Ascending aorta (tissue), 2 donors: ENCODE data around the gene PPM1L. TPM values are rescaled to one million over a fixed set of nuclear protein-coding genes. Genes with fewer than 3 reads are reported as not detected.

ENCODE experiments used
- DNase-seq, 2 donors: peaks; one replicate each; pipeline ENCODE4 v3.0.0-alpha.2; 2019; ENCODE audit warnings: low spot score in 2 of 2
- H3K27ac ChIP-seq, 2 donors: fragments of 200-600 bp; sonication (generic); one replicate each; pipeline ENCODE4 v1.5.1; 2016 to 2017; ENCODE audit warnings: mild to moderate bottlenecking in 1 of 2
- H3K27me3 ChIP-seq: fragments of 200-600 bp; sonication (generic); one replicate; pipeline ENCODE4 v1.5.1; 2017
- H3K36me3 ChIP-seq, 2 donors: fragments of 200-600 bp; sonication (generic); one replicate each; pipeline ENCODE4 v1.5.1; 2016
- H3K4me1 ChIP-seq, 2 donors: fragments of 200-600 bp; sonication (generic); one replicate each; pipeline ENCODE4 v1.5.1; 2016 to 2017; ENCODE audit warnings: mild to moderate bottlenecking in 1 of 2
- H3K4me3 ChIP-seq, 2 donors: fragments of 200-600 bp; sonication (generic); one replicate each; pipeline ENCODE4 v1.5.1; 2016 to 2017; ENCODE audit warnings: mild to moderate bottlenecking in 1 of 2
- H3K9me3 ChIP-seq, 2 donors: fragments of 200-600 bp; sonication (generic); one replicate each; pipeline ENCODE4 v1.5.1; 2016
- intact Hi-C: fragments of 100-400 bp; cut with DNase I; formaldehyde crosslinking; loops from one replicate; pipeline ENCODE4 v1.15.1; 2023
- total RNA-seq: library from RNA; depleted of rRNA; stranded (reverse); fragments of >200 nt; gene quantifications from one replicate; pipeline ENCODE4 v1.1.0, GENCODE V29; 2016
- TF ChIP-seq, protein P1 (sequence below), 3 experiments: fragments of 200-600 bp in 2 of 3; fragments of 450-650 bp in 1 of 3; sonication (generic) in 2 of 3; IDR thresholded peaks; one replicate each; pipeline ENCODE4 v1.5.1; 2016 to 2019; ENCODE audit warnings: antibody characterized with exemption in 3 of 3, mild to moderate bottlenecking in 1 of 3, moderate library complexity in 1 of 3

PPM1L gene
- total RNA-seq, 1 donor from 2014 or later, result 20.3 TPM

DNA sequence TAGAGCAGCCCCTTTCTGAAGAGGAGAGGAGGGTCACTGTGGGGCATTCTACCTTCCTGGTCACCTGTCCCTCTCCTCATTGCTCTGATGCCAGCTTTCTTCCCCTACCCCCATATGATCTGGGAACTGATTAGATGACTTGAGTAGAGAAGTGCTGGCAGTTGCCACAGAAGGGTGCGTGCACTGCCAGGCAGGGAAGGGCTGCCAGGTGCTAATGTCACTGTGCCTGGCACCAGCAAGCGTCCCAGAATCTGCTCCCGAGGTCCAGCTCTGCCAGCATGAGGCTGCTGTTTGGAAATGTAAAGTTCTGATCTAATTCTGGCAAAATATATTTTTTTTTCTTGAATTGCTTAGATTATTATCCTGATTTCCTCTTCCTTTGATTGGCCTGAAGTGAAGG, 52.8 kb downstream of the PPM1L start:
- Histone ChIP-seq H3K36me3 (no peaks in the 10 kb centered on the region), H3K9me3 (no peaks in the 10 kb centered on the region), H3K4me1 (peaks cover 10 to 30% of the 10 kb centered on the region in 2 donors), H3K27ac (peak overlapping the region in 1 of 2 donors; percentile 68), H3K4me3 (no peak overlapping the region), H3K27me3 (no peaks in the 10 kb centered on the region)
- DNase-seq, result peak in 1 of 2 donors; percentile 67
- TF ChIP-seq, protein P1, sequence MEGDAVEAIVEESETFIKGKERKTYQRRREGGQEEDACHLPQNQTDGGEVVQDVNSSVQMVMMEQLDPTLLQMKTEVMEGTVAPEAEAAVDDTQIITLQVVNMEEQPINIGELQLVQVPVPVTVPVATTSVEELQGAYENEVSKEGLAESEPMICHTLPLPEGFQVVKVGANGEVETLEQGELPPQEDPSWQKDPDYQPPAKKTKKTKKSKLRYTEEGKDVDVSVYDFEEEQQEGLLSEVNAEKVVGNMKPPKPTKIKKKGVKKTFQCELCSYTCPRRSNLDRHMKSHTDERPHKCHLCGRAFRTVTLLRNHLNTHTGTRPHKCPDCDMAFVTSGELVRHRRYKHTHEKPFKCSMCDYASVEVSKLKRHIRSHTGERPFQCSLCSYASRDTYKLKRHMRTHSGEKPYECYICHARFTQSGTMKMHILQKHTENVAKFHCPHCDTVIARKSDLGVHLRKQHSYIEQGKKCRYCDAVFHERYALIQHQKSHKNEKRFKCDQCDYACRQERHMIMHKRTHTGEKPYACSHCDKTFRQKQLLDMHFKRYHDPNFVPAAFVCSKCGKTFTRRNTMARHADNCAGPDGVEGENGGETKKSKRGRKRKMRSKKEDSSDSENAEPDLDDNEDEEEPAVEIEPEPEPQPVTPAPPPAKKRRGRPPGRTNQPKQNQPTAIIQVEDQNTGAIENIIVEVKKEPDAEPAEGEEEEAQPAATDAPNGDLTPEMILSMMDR (IDR thresholded peaks at IDR 0.05), result no peak
- intact Hi-C loops, result no loop called here

DNA sequence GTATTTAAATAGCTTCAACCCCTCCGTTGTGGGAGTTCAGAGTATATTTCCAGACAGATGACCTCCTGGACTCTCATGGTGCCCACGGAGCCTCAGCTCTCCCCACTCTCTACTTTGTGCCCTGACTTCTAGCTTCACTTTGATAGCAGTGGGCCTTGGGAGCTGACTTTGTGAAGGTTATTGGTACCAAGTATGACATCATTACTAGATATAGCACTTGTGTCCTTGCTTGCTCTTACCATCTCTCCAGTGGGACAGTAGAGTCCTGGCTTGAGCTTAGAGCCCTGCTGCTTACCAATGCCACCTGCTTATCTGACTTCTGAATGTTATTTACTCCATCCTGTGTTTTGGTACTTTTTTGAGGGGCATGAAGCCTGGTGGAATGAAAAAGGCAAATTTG, 53.4 kb downstream of the PPM1L start:
- Histone ChIP-seq H3K27ac (peak overlapping the region; percentile 40 to 68), H3K9me3 (no peaks in the 10 kb centered on the region), H3K36me3 (no peaks in the 10 kb centered on the region), H3K4me1 (peaks cover 10 to 30% of the 10 kb centered on the region in 2 donors), H3K4me3 (no peak overlapping the region), H3K27me3 (no peaks in the 10 kb centered on the region)
- DNase-seq, result no peak
- TF ChIP-seq, protein P1 (IDR thresholded peaks at IDR 0.05), result no peak
- intact Hi-C loops, result no loop called here

DNA sequence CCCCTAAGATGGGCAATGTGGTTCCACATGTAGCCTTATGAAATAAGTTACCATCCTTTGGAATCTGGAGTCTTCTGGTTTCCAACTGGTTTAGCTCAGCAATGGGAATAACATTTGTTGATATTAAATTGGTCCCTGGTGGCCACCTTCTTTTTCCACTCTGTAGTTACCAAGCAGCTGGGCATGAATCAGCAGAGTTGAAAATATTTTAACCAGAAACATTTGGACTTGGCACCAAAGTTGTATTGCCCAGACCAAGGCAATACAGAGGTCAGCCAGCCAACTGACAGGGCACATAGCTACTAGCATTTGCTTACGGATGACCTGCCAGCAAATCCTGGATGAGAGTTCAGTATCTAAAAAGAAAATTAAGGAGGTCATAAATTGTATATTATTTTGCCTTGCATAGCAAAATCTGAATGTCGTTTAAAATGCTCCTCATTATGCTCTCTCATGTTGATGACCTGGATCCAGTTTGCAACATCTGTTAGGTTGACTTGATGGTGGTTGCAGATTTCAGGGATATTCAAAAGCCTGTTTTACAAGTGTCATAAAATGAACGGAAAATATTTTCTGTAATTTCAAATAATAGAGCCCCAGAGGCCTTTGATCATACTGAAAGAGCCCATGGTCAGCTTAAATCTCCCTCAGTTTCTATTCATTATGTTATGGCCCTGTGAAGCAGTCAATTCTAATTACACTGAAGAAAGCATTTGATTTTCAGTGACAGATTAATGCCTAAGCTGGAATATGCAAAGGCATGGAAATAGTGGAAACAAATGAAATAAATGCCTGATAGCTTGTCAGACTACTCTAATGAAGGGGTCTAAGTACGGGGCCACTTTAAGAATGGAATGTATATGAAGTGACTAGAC, 54.6 kb downstream of the PPM1L start:
- TF ChIP-seq, protein P1 (IDR thresholded peaks at IDR 0.05), result no peak
- DNase-seq, result peak in 1 of 2 donors; percentile 76
- Histone ChIP-seq H3K27ac (peak overlapping the region; percentile 42 to 68), H3K36me3 (no peaks in the 10 kb centered on the region), H3K4me1 (peaks cover 10 to 30% of the 10 kb centered on the region in 2 donors), H3K4me3 (no peak overlapping the region), H3K9me3 (no peaks in the 10 kb centered on the region), H3K27me3 (no peaks in the 10 kb centered on the region)
- intact Hi-C loops, result loop anchor here (2.0 kb wide), 2 partner anchors 56 to 244 kb away; no protein-coding TSS in a partner anchor

DNA sequence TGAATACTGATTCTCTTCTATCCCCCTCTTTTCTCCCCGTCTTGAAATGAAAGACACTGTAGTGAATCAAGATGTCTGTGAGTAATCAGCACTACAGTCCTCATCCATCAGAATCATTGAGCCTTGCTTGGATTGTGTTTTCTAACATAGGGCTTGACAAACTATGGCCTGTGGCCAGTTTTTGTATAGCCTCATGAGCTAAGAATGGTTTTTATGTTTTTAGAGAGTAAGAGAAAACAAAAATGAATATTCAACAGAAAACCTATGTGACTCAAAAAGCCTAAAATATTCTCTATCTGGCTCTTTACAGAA, 55.2 kb downstream of the PPM1L start:
- intact Hi-C loops, result loop anchor here (2.0 kb wide), 2 partner anchors 56 to 244 kb away; no protein-coding TSS in a partner anchor
- H3K27ac ChIP-seq, result peak overlapping the region; percentile 37 to 42

DNA sequence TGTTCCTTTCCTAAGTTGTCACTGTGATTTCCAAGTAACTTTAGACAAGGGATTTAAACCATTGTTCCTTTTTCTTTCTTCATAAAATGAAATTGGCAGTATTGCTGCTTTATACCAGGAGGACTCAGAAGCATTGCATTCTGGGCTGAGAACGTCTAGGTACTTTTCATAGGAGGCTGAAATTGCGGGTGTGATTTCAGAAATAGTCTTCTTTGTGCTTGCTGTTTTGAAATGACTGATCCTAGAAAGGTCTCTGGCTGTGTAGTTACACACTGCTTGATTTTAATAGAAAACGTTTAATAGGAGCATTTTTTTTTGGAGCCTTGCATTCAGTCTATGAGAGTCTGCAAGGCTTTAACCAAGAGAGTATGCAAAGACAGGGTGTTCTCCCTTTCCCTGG, 56.3 kb downstream of the PPM1L start:
- H3K4me1 ChIP-seq, result peaks cover 10 to 30% of the 10 kb centered on the region in 2 donors
- TF ChIP-seq, protein P1 (IDR thresholded peaks at IDR 0.05), result no peak
- no peaks in the 10 kb centered on the region for H3K27me3 ChIP-seq
- H3K36me3 ChIP-seq, result no peaks in the 10 kb centered on the region
- no peak for DNase-seq
- intact Hi-C loops, result no loop called here
- H3K9me3 ChIP-seq, result no peaks in the 10 kb centered on the region
- H3K27ac ChIP-seq, result no peak overlapping the region
- no peak overlapping the region for H3K4me3 ChIP-seq

More for the DNA sequence above, 55.2 kb downstream of the PPM1L start:
- Histone ChIP-seq H3K4me1 (peaks cover 10 to 30% of the 10 kb centered on the region in 2 donors), H3K36me3 (no peaks in the 10 kb centered on the region), H3K4me3 (no peak overlapping the region), H3K9me3 (no peaks in the 10 kb centered on the region), H3K27me3 (no peaks in the 10 kb centered on the region)
- TF ChIP-seq, protein P1 (IDR thresholded peaks at IDR 0.05), result no peak
- DNase-seq, result no peak
